K562 (cell line): ENCODE results near the gene LRRC74B. TPM values are rescaled to one million over a fixed set of nuclear protein-coding genes. Genes with fewer than 3 reads are reported as not detected.

Experiments used
- ATAC-seq: fragments of 200-7000 bp; cut with Tn5 transposase; 3 replicates; pipeline ENCODE4 v1.9.1; 2020; ENCODE audit warnings: moderate library complexity
- BruUV-seq: library from RNA; stranded (reverse); fragments of 400-500 nt; replicated peaks from 2 replicates; lab custom pipeline; 2021; lab: Mats Ljungman, UMichigan
- CTCF ChIA-PET: fragments of 300-600 bp; formaldehyde crosslinking; extraction: SDS; loops from one replicate; lab custom pipeline; 2021; ENCODE audit warnings: low intra/inter-chr PET ratio; lab: Yijun Ruan, JAX
- POLR2A ChIA-PET: fragments of 300-600, 350-650 bp; sonication (Branson Sonifier 250); formaldehyde crosslinking; extraction: SDS; loops from one replicate; lab custom pipeline; 2021; ENCODE audit warnings: antibody characterized with exemption, inconsistent platforms; lab: Yijun Ruan, JAX
- DNase-seq, 4 experiments: peaks; one replicate each; pipeline versions ENCODE4 v3.0.0 to v3.0.0-alpha.2; 2011 to 2018; ENCODE audit warnings: low spot score in 3 of 4, mixed read lengths in 3 of 4; ENCODE audit errors: extremely low read depth in 1 of 4
- FAIRE-seq: peaks from 2 replicates; lab custom pipeline; 2011; peaks lifted over from hg19 to GRCh38; lab: Jason Lieb, UNC
- H2AFZ ChIP-seq: 2 replicates; pipeline ENCODE4 v1.6.0; 2011; ENCODE audit warnings: low read depth, low read length, control low read depth, inconsistent platforms
- H3K27ac ChIP-seq: fragments of 200-600 bp; 3 replicates; pipeline ENCODE4 v1.8.0; 2011; ENCODE audit warnings: low read depth, mild to moderate bottlenecking, control low read depth, inconsistent platforms, low read length, moderate library complexity, mixed read lengths; ENCODE audit errors: extremely low read depth
- H3K27me3 ChIP-seq, 2 experiments: fragments of 300-600 bp in 1 of 2; 2 replicates in 1 of 2; 3 replicates in 1 of 2; pipeline versions ENCODE4 v1.6.0 to v1.8.0; 2011; ENCODE audit warnings: inconsistent platforms in 2 of 2, low read length in 2 of 2, mild to moderate bottlenecking in 1 of 2, mixed read lengths in 1 of 2, moderate library complexity in 1 of 2; ENCODE audit not compliant: control insufficient read depth in 2 of 2, insufficient read depth in 2 of 2
- H3K36me3 ChIP-seq: fragments of 300-600 bp; 3 replicates; pipeline ENCODE4 v1.8.0; 2011; ENCODE audit warnings: mild to moderate bottlenecking, low read length, inconsistent platforms; ENCODE audit not compliant: control insufficient read depth, insufficient read depth
- H3K4me1 ChIP-seq, 2 experiments: fragments of 200-600 bp in 1 of 2; replicated peaks in 1 of 2; 2 replicates in 1 of 2; 3 replicates in 1 of 2; pipeline versions ENCODE4 v1.5.1 to v1.8.0; 2011; ENCODE audit warnings: inconsistent platforms in 2 of 2, low read length in 2 of 2, mild to moderate bottlenecking in 1 of 2, mixed read lengths in 1 of 2, moderate library complexity in 1 of 2; ENCODE audit not compliant: control insufficient read depth in 2 of 2, insufficient read depth in 2 of 2
- H3K4me2 ChIP-seq: 2 replicates; pipeline ENCODE4 v1.6.1; 2011; ENCODE audit warnings: low read length, control low read depth, inconsistent platforms, mixed read lengths; ENCODE audit not compliant: insufficient read depth
- H3K4me3 ChIP-seq: fragments of 200-600 bp; sonication (generic), shearing (Covaris generic); 2 replicates; pipeline ENCODE4 v1.5.1; 2016; ENCODE audit warnings: control low read depth, inconsistent platforms
- H3K79me2 ChIP-seq: fragments of 200-600 bp; 3 replicates; pipeline ENCODE4 v1.8.0; 2011; ENCODE audit warnings: low read length, inconsistent platforms; ENCODE audit not compliant: control insufficient read depth, insufficient read depth
- H3K9ac ChIP-seq, 2 experiments: 2 replicates each; pipeline versions ENCODE4 v1.6.0 to v1.6.1; 2011; ENCODE audit warnings: low read depth in 2 of 2, low read length in 2 of 2, control low read depth in 1 of 2, inconsistent platforms in 1 of 2, mild to moderate bottlenecking in 1 of 2, mixed read lengths in 1 of 2; ENCODE audit not compliant: insufficient read depth in 1 of 2
- H3K9me1 ChIP-seq: one replicate; pipeline ENCODE4 v1.6.0; 2011; ENCODE audit warnings: inconsistent platforms, mild to moderate bottlenecking, low read length, moderate library complexity; ENCODE audit not compliant: control insufficient read depth, insufficient read depth
- H3K9me3 ChIP-seq: replicated peaks from 2 replicates; pipeline ENCODE4 v1.5.1; 2011; ENCODE audit warnings: low read depth, low read length, inconsistent platforms; ENCODE audit not compliant: control insufficient read depth, insufficient read depth
- H4K20me1 ChIP-seq: replicated peaks from 2 replicates; pipeline ENCODE4 v1.6.1; 2011; ENCODE audit warnings: low read length, inconsistent platforms, mixed read lengths; ENCODE audit not compliant: control insufficient read depth, insufficient read depth
- DEAF1 ChIP-seq: fragments of 450-650 bp; formaldehyde crosslinking; IDR thresholded peaks from 2 replicates; pipeline ENCODE4 v1.4.0; 2020; ENCODE audit warnings: mild to moderate bottlenecking, moderate library complexity
- DPF2 ChIP-seq: fragments of 450-650 bp; IDR thresholded peaks from 2 replicates; pipeline ENCODE4 v1.6.1; 2016
- FOXO4 ChIP-seq: fragments of 450-650 bp; formaldehyde crosslinking; IDR thresholded peaks from 2 replicates; pipeline ENCODE4 v1.4.0; 2020; ENCODE audit warnings: mild to moderate bottlenecking, moderate library complexity
- GTF2F1 ChIP-seq: IDR thresholded peaks from 2 replicates; pipeline ENCODE4 v1.6.1; 2011; ENCODE audit warnings: low read depth, low read length, improper control_type of control experiment
- LARP7 ChIP-seq: fragments of 450-650 bp; IDR thresholded peaks from 2 replicates; pipeline ENCODE4 v1.6.1; 2016
- MTA3 ChIP-seq: fragments of 450-650 bp; formaldehyde crosslinking; IDR thresholded peaks from 2 replicates; pipeline ENCODE4 v1.6.1; 2017; ENCODE audit warnings: mild to moderate bottlenecking, borderline replicate concordance
- RBFOX2 ChIP-seq: fragments of 200-400 bp; formaldehyde crosslinking; IDR thresholded peaks from 2 replicates; pipeline ENCODE4 v1.6.1; 2017; ENCODE audit warnings: low read depth, mild to moderate bottlenecking, low read length, moderate library complexity
- SAFB2 ChIP-seq: fragments of 200-400 bp; formaldehyde crosslinking; IDR thresholded peaks from 2 replicates; pipeline ENCODE4 v1.6.1; 2018; ENCODE audit warnings: borderline replicate concordance, low read length, low read depth, moderate library complexity; ENCODE audit not compliant: severe bottlenecking
- SMAD3 ChIP-seq: fragments of 450-650 bp; formaldehyde crosslinking; conservative IDR thresholded peaks from 2 replicates; pipeline ENCODE4 v1.4.0; 2020; ENCODE audit warnings: mild to moderate bottlenecking
- YBX1 ChIP-seq: fragments of 450-650 bp; IDR thresholded peaks from 2 replicates; pipeline ENCODE4 v1.7.1; 2016; ENCODE audit warnings: mild to moderate bottlenecking
- ZBTB2 ChIP-seq: fragments of 450-650 bp; IDR thresholded peaks from 2 replicates; pipeline ENCODE4 v1.6.1; 2016; ENCODE audit warnings: antibody characterized with exemption
- ZNF232 ChIP-seq: sonication (generic); formaldehyde crosslinking; IDR thresholded peaks from 2 replicates; pipeline ENCODE4 v1.8.0; 2022; ENCODE audit warnings: mild to moderate bottlenecking, missing genetic modification reagents
- ZNF592 ChIP-seq: fragments of 450-650 bp; IDR thresholded peaks from 2 replicates; pipeline ENCODE4 v1.6.1; 2017; ENCODE audit warnings: antibody characterized with exemption, mild to moderate bottlenecking
- ZNF717 ChIP-seq: fragments of 250-450 bp; sonication (Bioruptor Pico); IDR thresholded peaks from 2 replicates; pipeline ENCODE4 v1.5.0; 2021
- WGBS: fragments of 100-300 bp; shearing (Covaris generic); methylation state at CpG from one replicate; pipeline ENCODE4 v1.1.6; 2016; ENCODE audit warnings: low coverage, mixed read lengths; ENCODE audit not compliant: insufficient coverage; ENCODE audit errors: missing lambda C conversion rate; 5-methylcytosine and 5-hydroxymethylcytosine counted together
- in situ Hi-C: fragments of 300-500 bp; cut with MboI; formaldehyde crosslinking; loops from 4 replicates; pipeline ENCODE4 v1.15.0; 2018; ENCODE audit warnings: inconsistent platforms, mixed read lengths
- intact Hi-C: fragments of 100-400 bp; cut with micrococcal nuclease; formaldehyde crosslinking; loops from 2 replicates; pipeline ENCODE4 v1.14.2; 2022
- polyA plus RNA-seq, 8 experiments: library from polyadenylated mRNA; depleted of rRNA in 4 of 8; stranded (reverse) in 5 of 8; unstranded in 3 of 8; fragments of >200 nt; fragmentation: Nextera tagmentation in 2 of 8; fragmentation: Illumina TruSeq in 1 of 8; extraction: Ambion mirVana in 2 of 8; extraction: Trizol in 1 of 8; gene quantifications; 2 replicates each; pipeline versions ENCODE4 v1.2.1 to v1.2.3, GENCODE V29; 2011 to 2014; ENCODE audit warnings: inconsistent platforms in 1 of 8, missing spikeins in 1 of 8
- total RNA-seq, 7 experiments: library from RNA; depleted of rRNA in 6 of 7; stranded (reverse); fragments of >200 nt in 6 of 7; fragmentation: Illumina TruSeq in 2 of 7; extraction: Trizol in 2 of 7; gene quantifications; 2 replicates each; pipeline versions ENCODE4 v1.2.1 to v1.2.3, GENCODE V29; 2011 to 2021; ENCODE audit warnings: low replicate concordance in 1 of 7

Gene LRRC74B
- total and polyA plus RNA-seq, 9 of the 15 experiments (the other 6 are each of a cell fraction or from before 2014, with no cell fraction given): not detected

- Histone ChIP-seq H3K9ac (no peak overlapping the region), H3K4me1 (peaks cover 8 to 18% of the 10 kb centered on the region in 2 experiments; a peak in 4 of 5 replicates), H3K36me3 (no peaks in the 10 kb centered on the region), H3K4me3 (no peak overlapping the region), H2AFZ (no peak overlapping the region), H3K79me2 (no peaks in the 10 kb centered on the region), H3K4me2 (no peak overlapping the region), H3K27me3 (peaks cover 17 to 20% of the 10 kb centered on the region in 2 experiments; a peak in 4 of 5 replicates), H3K27ac (no peak overlapping the region), H3K9me3 (no peaks in the 10 kb centered on the region), H3K9me1 (no peaks in the 10 kb centered on the region), H4K20me1 (peaks cover 12% of the 10 kb centered on the region)
- BruUV-seq: no TSS peak
- FAIRE-seq (peak; percentile 75), ATAC-seq (peak; percentile 55), DNase-seq (peak in 3 of 4 experiments; percentile 76 to 83 (median 81))
- in situ Hi-C loops (loop anchor here (5.0 to 10.0 kb wide), 2 partner anchors 34 to 437 kb away; no protein-coding TSS in a partner anchor), intact Hi-C loops (loop anchor here (2.0 kb wide), 1 partner anchor 77 kb away; no protein-coding TSS in a partner anchor)
- CTCF ChIA-PET: interaction anchor here (0.7 to 1.1 kb wide), 2 partner anchors 10 to 11 kb away, joined by 3 to 4 read pairs; no protein-coding TSS in a partner anchor
- 18% methylated on average over 1 of the region's 1 CpG for WGBS
- POLR2A ChIA-PET: interaction anchor here (1.3 to 2.4 kb wide), 4 partner anchors 11 to 25 kb away, joined by 3 to 12 read pairs (median 4); no protein-coding TSS in a partner anchor
- TF ChIP-seq YBX1: no peak
- no peak for TF ChIP-seq SMAD3 (CRISPR knock-in tag)
- no peak for TF ChIP-seq ZNF232 (CRISPR knock-in tag)
- TF ChIP-seq ZBTB2: no peak
- TF ChIP-seq GTF2F1: no peak
- no peak for TF ChIP-seq MTA3
- peak; percentile 23; the same call in 1 of the 2 replicates for TF ChIP-seq DEAF1 (CRISPR knock-in tag)
- TF ChIP-seq SAFB2: no peak
- no peak for TF ChIP-seq DPF2
- no peak for TF ChIP-seq RBFOX2
- no peak for TF ChIP-seq LARP7
- TF ChIP-seq ZNF592: no peak
- TF ChIP-seq FOXO4 (CRISPR knock-in tag): no peak
- no peak for TF ChIP-seq ZNF717 (CRISPR knock-in tag)
Measured at GRCh38 chr22:21098099-21098671, 52.4 kb downstream of the LRRC74B start.
